A673 (cell line): Measurements from ENCODE around the gene ANKRD37. TPM values are rescaled to one million over a fixed set of nuclear protein-coding genes. Genes with fewer than 3 reads are reported as not detected.

Source experiments
- BruUV-seq: library from RNA; stranded (reverse); fragments of 400-500 nt; replicated peaks from 2 replicates; lab custom pipeline; 2021; lab: Mats Ljungman, UMichigan
- CTCF ChIA-PET: fragments of 300-600 bp; sonication (Branson Sonifier 250); formaldehyde crosslinking; loops from one replicate; lab custom pipeline; 2022; ENCODE audit warnings: antibody characterized with exemption; lab: Charles Lee
- POLR2A ChIA-PET: fragments of 300-600 bp; sonication (Branson Sonifier 250); formaldehyde crosslinking; loops from one replicate; lab custom pipeline; 2022; ENCODE audit warnings: antibody characterized with exemption; ENCODE audit not compliant: low non-redundant PET; lab: Charles Lee
- DNase-seq: peaks from one replicate; pipeline ENCODE4 v3.0.0-alpha.2; 2015; ENCODE audit warnings: low spot score
- H3K27ac ChIP-seq: fragments of 200-600 bp; sonication (generic); 2 replicates; pipeline ENCODE4 v1.5.1; 2016; ENCODE audit warnings: mixed run types, low read depth, mild to moderate bottlenecking, mixed read lengths, antibody characterized with exemption, low read length; ENCODE audit not compliant: poor library complexity, severe bottlenecking
- H3K27me3 ChIP-seq: fragments of 200-600 bp; sonication (generic); replicated peaks from 2 replicates; pipeline ENCODE4 v1.6.1; 2017; ENCODE audit warnings: mixed run types, low read depth, mild to moderate bottlenecking, mixed read lengths, antibody characterized with exemption, low read length; ENCODE audit not compliant: insufficient read depth, poor library complexity
- H3K36me3 ChIP-seq: fragments of 200-600 bp; sonication (generic); 2 replicates; pipeline ENCODE4 v1.6.1; 2016; ENCODE audit warnings: mixed run types, mild to moderate bottlenecking, mixed read lengths, antibody characterized with exemption, low read length; ENCODE audit not compliant: insufficient read depth, poor library complexity, severe bottlenecking
- H3K4me1 ChIP-seq: fragments of 200-600 bp; sonication (generic); 2 replicates; pipeline ENCODE4 v1.6.1; 2017; ENCODE audit warnings: mixed run types, mild to moderate bottlenecking, mixed read lengths, antibody characterized with exemption, low read length; ENCODE audit not compliant: insufficient read depth, poor library complexity, severe bottlenecking
- H3K4me3 ChIP-seq: fragments of 200-600 bp; sonication (generic); 2 replicates; pipeline ENCODE4 v1.5.1; 2016; ENCODE audit warnings: low read depth, mixed run types, mild to moderate bottlenecking, mixed read lengths, low read length; ENCODE audit not compliant: poor library complexity, severe bottlenecking
- H3K9me3 ChIP-seq: fragments of 200-600 bp; sonication (generic); 2 replicates; pipeline ENCODE4 v1.6.1; 2016; ENCODE audit warnings: mixed run types, low read depth, mild to moderate bottlenecking, mixed read lengths, antibody characterized with exemption, low read length; ENCODE audit not compliant: poor library complexity, severe bottlenecking
- EZH2 ChIP-seq: fragments of 200-600 bp; sonication (generic); IDR thresholded peaks from 2 replicates; pipeline ENCODE4 v1.6.1; 2017; ENCODE audit warnings: borderline replicate concordance, low read depth, mild to moderate bottlenecking, mixed read lengths, antibody characterized with exemption, low read length; ENCODE audit not compliant: poor library complexity, severe bottlenecking
- intact Hi-C: fragments of 100-400 bp; cut with micrococcal nuclease; formaldehyde crosslinking; loops from one replicate; pipeline ENCODE4 v1.10.0; 2022; ENCODE audit not compliant: unreplicated experiment
- total RNA-seq: library from RNA; stranded (reverse); gene quantifications from 2 replicates; pipeline ENCODE4 v1.2.3, GENCODE V29; 2021
- TF ChIP-seq, protein P1 (sequence below): fragments of 300-800, 200-600 bp; sonication (generic); conservative IDR thresholded peaks from 2 replicates; pipeline ENCODE4 v1.5.1; 2017; ENCODE audit warnings: low read depth, mild to moderate bottlenecking, antibody characterized with exemption, low read length, moderate library complexity, mixed read lengths

Gene ANKRD37
- total RNA-seq, 1 experiment from 2014 or later = not detected

DNA sequence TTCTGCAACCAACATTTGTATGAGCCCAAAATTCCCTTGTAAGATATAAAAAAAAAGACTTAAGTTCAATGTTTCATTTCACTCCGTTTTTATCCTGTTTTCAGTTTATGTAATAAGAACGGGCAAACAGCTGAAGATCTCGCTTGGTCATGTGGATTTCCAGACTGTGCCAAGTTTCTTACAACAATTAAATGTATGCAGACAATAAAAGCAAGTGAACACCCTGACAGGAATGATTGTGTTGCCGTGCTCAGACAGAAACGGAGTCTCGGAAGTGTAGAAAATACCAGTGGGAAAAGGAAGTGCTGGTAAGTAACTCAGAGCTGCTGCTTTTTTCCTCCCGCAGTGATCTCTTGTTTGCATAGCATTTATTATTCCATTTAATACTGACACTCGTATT lies 2.8 kb downstream of the ANKRD37 start:
- ChIA-PET CTCF (no interaction called here), POLR2A (no interaction called here)
- no peak overlapping the region for H3K27ac ChIP-seq
- H3K4me1 ChIP-seq = peaks cover 18% of the 10 kb centered on the region
- H3K27me3 ChIP-seq = no peaks in the 10 kb centered on the region
- peaks cover 6% of the 10 kb centered on the region for H3K36me3 ChIP-seq
- no peak overlapping the region for H3K4me3 ChIP-seq
- TF ChIP-seq, protein P1, sequence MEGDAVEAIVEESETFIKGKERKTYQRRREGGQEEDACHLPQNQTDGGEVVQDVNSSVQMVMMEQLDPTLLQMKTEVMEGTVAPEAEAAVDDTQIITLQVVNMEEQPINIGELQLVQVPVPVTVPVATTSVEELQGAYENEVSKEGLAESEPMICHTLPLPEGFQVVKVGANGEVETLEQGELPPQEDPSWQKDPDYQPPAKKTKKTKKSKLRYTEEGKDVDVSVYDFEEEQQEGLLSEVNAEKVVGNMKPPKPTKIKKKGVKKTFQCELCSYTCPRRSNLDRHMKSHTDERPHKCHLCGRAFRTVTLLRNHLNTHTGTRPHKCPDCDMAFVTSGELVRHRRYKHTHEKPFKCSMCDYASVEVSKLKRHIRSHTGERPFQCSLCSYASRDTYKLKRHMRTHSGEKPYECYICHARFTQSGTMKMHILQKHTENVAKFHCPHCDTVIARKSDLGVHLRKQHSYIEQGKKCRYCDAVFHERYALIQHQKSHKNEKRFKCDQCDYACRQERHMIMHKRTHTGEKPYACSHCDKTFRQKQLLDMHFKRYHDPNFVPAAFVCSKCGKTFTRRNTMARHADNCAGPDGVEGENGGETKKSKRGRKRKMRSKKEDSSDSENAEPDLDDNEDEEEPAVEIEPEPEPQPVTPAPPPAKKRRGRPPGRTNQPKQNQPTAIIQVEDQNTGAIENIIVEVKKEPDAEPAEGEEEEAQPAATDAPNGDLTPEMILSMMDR = no peak
- TF ChIP-seq EZH2 = no peak
- H3K9me3 ChIP-seq = no peaks in the 10 kb centered on the region
- DNase-seq = no peak
- no TSS peak for BruUV-seq
- intact Hi-C loops = loop anchor here (5.0 kb wide), 1 partner anchor 192 kb away; the partner anchor contains the start of gene SNX25

DNA sequence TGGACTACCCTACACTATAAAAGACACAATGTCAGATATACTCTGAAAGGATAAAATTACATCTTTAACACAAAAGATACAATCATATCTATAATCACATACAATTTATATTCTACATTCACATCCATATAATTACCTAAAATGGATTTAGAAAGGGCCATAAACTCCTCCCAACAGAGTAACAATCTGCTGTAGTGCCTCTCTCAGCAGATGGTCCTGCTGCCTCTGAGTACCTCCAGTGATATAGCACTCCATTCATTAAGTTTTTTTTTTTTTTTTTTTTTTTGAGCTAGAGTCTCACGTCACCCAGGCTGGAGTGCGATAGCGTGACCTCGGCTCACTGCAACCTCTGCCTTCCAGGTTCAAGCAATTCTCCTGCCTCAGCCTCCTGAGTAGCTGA lies 7.4 kb downstream of the ANKRD37 start:
- CTCF ChIA-PET = no interaction called here
- H3K9me3 ChIP-seq = no peaks in the 10 kb centered on the region
- H3K27ac ChIP-seq = no peak overlapping the region
- no TSS peak for BruUV-seq
- H3K27me3 ChIP-seq = no peaks in the 10 kb centered on the region
- POLR2A ChIA-PET = interaction anchor here (0.6 kb wide), 2 partner anchors 55 to 156 kb away, joined by 3 to 5 read pairs; no protein-coding TSS in a partner anchor
- H3K4me1 ChIP-seq = no peaks in the 10 kb centered on the region
- peaks cover 13% of the 10 kb centered on the region for H3K36me3 ChIP-seq
- DNase-seq = no peak
- H3K4me3 ChIP-seq = no peak overlapping the region
- TF ChIP-seq, protein P1 = no peak
- no peak for TF ChIP-seq EZH2
- intact Hi-C loops = no loop called here

DNA sequence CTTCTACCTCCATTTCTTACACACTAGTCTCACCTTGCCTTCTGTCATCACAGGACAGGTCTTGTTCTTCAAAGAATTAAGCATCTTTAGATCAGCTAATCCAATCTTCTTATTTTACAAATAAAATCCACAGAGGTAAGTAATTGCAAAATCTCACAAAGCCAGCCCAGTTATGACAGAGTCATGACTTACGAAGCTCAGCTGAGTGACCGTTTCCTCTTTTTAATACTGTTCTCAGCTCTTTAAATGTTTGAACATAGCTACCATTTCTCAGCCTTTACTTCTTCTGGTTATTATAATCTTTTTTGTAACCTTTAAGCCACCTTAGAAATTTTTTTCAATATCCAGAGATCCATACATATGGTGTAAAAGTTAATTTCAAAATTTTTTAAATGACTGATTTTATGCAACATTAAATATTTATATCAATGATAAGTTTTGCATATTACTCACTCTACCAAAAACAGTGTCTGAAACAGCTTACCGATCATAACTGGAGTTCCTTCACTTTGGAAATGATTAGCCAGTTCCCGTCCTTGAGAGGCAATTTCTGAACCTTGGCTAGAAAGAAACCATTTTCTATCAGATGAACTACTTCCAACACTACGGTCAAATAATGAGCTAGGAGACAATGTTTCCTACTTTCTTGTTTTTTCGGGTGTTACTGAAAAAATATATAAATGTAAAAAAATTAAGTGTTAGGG lies 8.8 kb downstream of the ANKRD37 start:
- H3K4me1 ChIP-seq = no peaks in the 10 kb centered on the region
- no peak overlapping the region for H3K4me3 ChIP-seq
- DNase-seq = no peak
- intact Hi-C loops = no loop called here
- no peaks in the 10 kb centered on the region for H3K27me3 ChIP-seq
- no TSS peak for BruUV-seq
- TF ChIP-seq, protein P1 = no peak
- no peak for TF ChIP-seq EZH2
- POLR2A ChIA-PET = no interaction called here
- no peak overlapping the region for H3K27ac ChIP-seq
- CTCF ChIA-PET = no interaction called here
- no peaks in the 10 kb centered on the region for H3K9me3 ChIP-seq
- H3K36me3 ChIP-seq = peaks cover 13% of the 10 kb centered on the region
